ENCODE results near the gene TMOD1.

TMOD1 gene

DNA sequence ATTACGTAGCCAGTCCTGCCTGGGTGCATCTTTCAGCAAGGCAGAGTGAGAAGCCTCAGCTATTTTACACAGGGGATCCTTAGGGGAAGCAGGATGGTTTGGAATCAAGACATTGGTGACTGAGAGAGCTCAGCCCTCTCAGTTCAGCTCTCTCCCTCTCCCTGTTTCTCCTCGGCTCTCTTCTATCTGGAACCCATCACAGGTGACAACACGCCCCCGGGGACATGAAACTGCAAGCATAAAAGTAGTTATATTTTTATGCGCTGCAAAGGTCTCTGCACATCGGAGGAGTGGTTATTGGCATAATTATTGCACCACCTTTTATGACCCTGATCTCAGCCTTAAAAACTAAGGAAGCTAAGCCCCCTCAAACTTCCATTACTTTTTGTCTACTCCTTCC is 14.2 kb downstream of the TMOD1 start:
- H3K9me2 ChIP-seq (replicated peaks; ENCODE audit: control insufficient read depth, low read length) = no peaks in the 10 kb centered on the region
- H3K79me2 ChIP-seq (ENCODE audit: control insufficient read depth, low read length) = no peaks in the 10 kb centered on the region
- TF ChIP-seq CTCF (IDR thresholded peaks at IDR 0.05; ENCODE audit: low read depth, low read length, poor library complexity, severe bottlenecking) (no peak), EZH2phosphoT487 (IDR thresholded peaks at IDR 0.05; ENCODE audit: borderline replicate concordance, low read length) (no peak)
- no peak overlapping the region for H3K4me2 ChIP-seq (ENCODE audit: low read length)
- H3K9me3 ChIP-seq (ENCODE audit: control insufficient read depth, insufficient read depth, low read length) = no peaks in the 10 kb centered on the region
- H3F3A ChIP-seq (ENCODE audit: control insufficient read depth, insufficient read depth) = no peaks in the 10 kb centered on the region
- H3K4me3 ChIP-seq (ENCODE audit: low read length) = no peak overlapping the region
- no peaks in the 10 kb centered on the region for H3K36me3 ChIP-seq (ENCODE audit: control insufficient read depth, low read length)
- no peak overlapping the region for H3K27ac ChIP-seq (ENCODE audit: low read depth, low read length)
- peaks cover under 1% of the 10 kb centered on the region; the same call in 1 of the 2 replicates for H3K27me3 ChIP-seq (ENCODE audit: control insufficient read depth, low read length)
- no peaks in the 10 kb centered on the region for H3K4me1 ChIP-seq (ENCODE audit: control insufficient read depth, low read length)
- no peaks in the 10 kb centered on the region for H4K20me1 ChIP-seq (ENCODE audit: control insufficient read depth, insufficient read depth, low read depth, low read length)

DNA sequence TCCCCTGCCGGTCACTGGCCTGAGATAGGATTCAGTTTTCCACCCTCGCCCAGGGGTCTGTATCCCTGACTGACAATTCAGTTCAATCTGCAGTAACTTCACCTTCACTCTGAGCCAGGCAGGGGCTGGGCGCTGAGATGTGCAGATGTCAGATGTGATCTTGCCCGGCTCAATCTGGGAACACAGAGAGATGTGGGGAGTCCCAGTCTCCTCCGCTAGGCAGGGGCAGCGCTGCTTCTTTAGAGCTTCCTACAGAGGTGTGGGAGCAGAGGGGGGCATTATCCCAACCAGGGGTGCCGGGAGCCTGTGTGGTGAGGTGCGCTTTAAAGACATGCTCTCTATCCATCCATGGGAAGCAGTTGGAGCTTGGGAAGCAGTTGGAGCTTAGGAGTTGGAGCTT is 14.6 kb downstream of the TMOD1 start:
- H3F3A ChIP-seq (ENCODE audit: control insufficient read depth, insufficient read depth) = no peaks in the 10 kb centered on the region
- no peaks in the 10 kb centered on the region for H3K9me3 ChIP-seq (ENCODE audit: control insufficient read depth, insufficient read depth, low read length)
- no peaks in the 10 kb centered on the region for H3K4me1 ChIP-seq (ENCODE audit: control insufficient read depth, low read length)
- H4K20me1 ChIP-seq (ENCODE audit: control insufficient read depth, insufficient read depth, low read depth, low read length) = no peaks in the 10 kb centered on the region
- no peak overlapping the region for H3K27ac ChIP-seq (ENCODE audit: low read depth, low read length)
- H3K27me3 ChIP-seq (ENCODE audit: control insufficient read depth, low read length) = no peaks in the 10 kb centered on the region; the same call in 1 of the 2 replicates
- H3K4me3 ChIP-seq (ENCODE audit: low read length) = no peak overlapping the region
- TF ChIP-seq CTCF (IDR thresholded peaks at IDR 0.05; ENCODE audit: low read depth, low read length, poor library complexity, severe bottlenecking) (no peak), EZH2phosphoT487 (IDR thresholded peaks at IDR 0.05; ENCODE audit: borderline replicate concordance, low read length) (no peak)
- H3K36me3 ChIP-seq (ENCODE audit: control insufficient read depth, low read length) = no peaks in the 10 kb centered on the region
- no peak overlapping the region for H3K4me2 ChIP-seq (ENCODE audit: low read length)
- H3K9me2 ChIP-seq (replicated peaks; ENCODE audit: control insufficient read depth, low read length) = no peaks in the 10 kb centered on the region
- no peaks in the 10 kb centered on the region for H3K79me2 ChIP-seq (ENCODE audit: control insufficient read depth, low read length)

- Histone ChIP-seq H3K4me1 (ENCODE audit: control insufficient read depth, low read length) (no peaks in the 10 kb centered on the region), H3K9me2 (replicated peaks; ENCODE audit: control insufficient read depth, low read length) (no peaks in the 10 kb centered on the region), H3K36me3 (ENCODE audit: control insufficient read depth, low read length) (no peaks in the 10 kb centered on the region), H3K9me3 (ENCODE audit: control insufficient read depth, insufficient read depth, low read length) (no peaks in the 10 kb centered on the region), H4K20me1 (ENCODE audit: control insufficient read depth, insufficient read depth, low read depth, low read length) (no peaks in the 10 kb centered on the region), H3K27ac (ENCODE audit: low read depth, low read length) (no peak overlapping the region), H3K4me2 (ENCODE audit: low read length) (no peak overlapping the region), H3F3A (ENCODE audit: control insufficient read depth, insufficient read depth) (no peaks in the 10 kb centered on the region), H3K4me3 (ENCODE audit: low read length) (no peak overlapping the region), H3K27me3 (ENCODE audit: control insufficient read depth, low read length) (no peaks in the 10 kb centered on the region; the same call in 1 of the 2 replicates), H3K79me2 (ENCODE audit: control insufficient read depth, low read length) (no peaks in the 10 kb centered on the region)
- TF ChIP-seq EZH2phosphoT487 (IDR thresholded peaks at IDR 0.05; ENCODE audit: borderline replicate concordance, low read length) (no peak), CTCF (IDR thresholded peaks at IDR 0.05; ENCODE audit: low read depth, low read length, poor library complexity, severe bottlenecking) (no peak)
Measured at GRCh38 chr9:97517331-97518089, 16.0 kb downstream of the TMOD1 start.

Measured in DOHH2 (cell line).